Ovary (tissue), 3 donors: Measurements from ENCODE around the gene CHN1.

Experiments used
- CTCF ChIP-seq, 3 donors: fragments of 450-650 bp in 2 of 3; fragments of 200-600 bp in 1 of 3; IDR thresholded peaks; one replicate each; pipeline versions ENCODE4 v1.5.1 to v1.8.0; 2016 to 2022; ENCODE audit warnings: antibody characterized with exemption in 3 of 3, mild to moderate bottlenecking in 1 of 3
- POLR2A ChIP-seq: fragments of 450-650 bp; IDR thresholded peaks from one replicate; pipeline ENCODE4 v1.6.1; 2017; ENCODE audit warnings: antibody characterized with exemption, mild to moderate bottlenecking, moderate library complexity
- donor health status: DM: no; HTN: no; CAD: no.

GRCh38 chr2:174784909-174785308 is 220.3 kb downstream of the CHN1 start:
- TF ChIP-seq CTCF (IDR thresholded peaks at IDR 0.05) (no peak), POLR2A (no peak)
